ENCODE results near the gene TRIM52. TPM values are rescaled to one million over a fixed set of nuclear protein-coding genes. Genes with fewer than 3 reads are reported as not detected.

Gene TRIM52
- total RNA-seq, 1 donor from 2014 or later, result 10.4 TPM

- peaks cover 48% of the 10 kb centered on the region for H3K36me3 Mint-ChIP-seq (ENCODE audit: low read depth, unreplicated experiment)
- TF ChIP-seq CTCF (IDR thresholded peaks at IDR 0.05; ENCODE audit: unreplicated experiment), result no peak
- DNase-seq (ENCODE audit: low spot score), result no peak
- H3K9me3 Mint-ChIP-seq (ENCODE audit: unreplicated experiment), result no peaks in the 10 kb centered on the region
- peaks cover 11% of the 10 kb centered on the region for H3K27me3 Mint-ChIP-seq (ENCODE audit: unreplicated experiment)
- no peak overlapping the region for H3K4me3 Mint-ChIP-seq (ENCODE audit: unreplicated experiment)
- H3K27ac Mint-ChIP-seq (ENCODE audit: unreplicated experiment), result peak overlapping the region; percentile 67
- no peaks in the 10 kb centered on the region for H3K4me1 Mint-ChIP-seq (ENCODE audit: unreplicated experiment)
Measured at GRCh38 chr5:181235323-181235688, 25.6 kb downstream of the TRIM52 start.

- Mint-ChIP-seq H3K36me3 (ENCODE audit: low read depth, unreplicated experiment) (peaks cover 51% of the 10 kb centered on the region), H3K27me3 (ENCODE audit: unreplicated experiment) (peaks cover 11% of the 10 kb centered on the region), H3K27ac (ENCODE audit: unreplicated experiment) (peak overlapping the region; percentile 67), H3K4me1 (ENCODE audit: unreplicated experiment) (no peaks in the 10 kb centered on the region), H3K9me3 (ENCODE audit: unreplicated experiment) (no peaks in the 10 kb centered on the region), H3K4me3 (ENCODE audit: unreplicated experiment) (no peak overlapping the region)
- TF ChIP-seq CTCF (IDR thresholded peaks at IDR 0.05; ENCODE audit: unreplicated experiment), result no peak
- DNase-seq (ENCODE audit: low spot score), result no peak
Measured at GRCh38 chr5:181234455-181235306, 26.3 kb downstream of the TRIM52 start.

- Mint-ChIP-seq H3K27me3 (ENCODE audit: unreplicated experiment) (peaks cover 14% of the 10 kb centered on the region), H3K4me3 (ENCODE audit: unreplicated experiment) (no peak overlapping the region), H3K27ac (ENCODE audit: unreplicated experiment) (no peak overlapping the region), H3K36me3 (ENCODE audit: low read depth, unreplicated experiment) (peaks cover 48% of the 10 kb centered on the region), H3K4me1 (ENCODE audit: unreplicated experiment) (no peaks in the 10 kb centered on the region), H3K9me3 (ENCODE audit: unreplicated experiment) (no peaks in the 10 kb centered on the region)
- no peak for DNase-seq (ENCODE audit: low spot score)
- TF ChIP-seq CTCF (IDR thresholded peaks at IDR 0.05; ENCODE audit: unreplicated experiment), result no peak
Measured at GRCh38 chr5:181233801-181234454, 27.0 kb downstream of the TRIM52 start.

GRCh38 chr5:181233088-181233800, 27.7 kb downstream of the TRIM52 start:
- Mint-ChIP-seq H3K36me3 (ENCODE audit: low read depth, unreplicated experiment) (peaks cover 43% of the 10 kb centered on the region), H3K27ac (ENCODE audit: unreplicated experiment) (peak overlapping the region; percentile 77)
- no peak for DNase-seq (ENCODE audit: low spot score)

More at GRCh38 chr5:181233088-181233800, 27.7 kb downstream of the TRIM52 start:
- no peaks in the 10 kb centered on the region for H3K9me3 Mint-ChIP-seq (ENCODE audit: unreplicated experiment)
- peaks cover 11% of the 10 kb centered on the region for H3K27me3 Mint-ChIP-seq (ENCODE audit: unreplicated experiment)
- no peak for TF ChIP-seq CTCF (IDR thresholded peaks at IDR 0.05; ENCODE audit: unreplicated experiment)
- peak overlapping the region; percentile 18 for H3K4me3 Mint-ChIP-seq (ENCODE audit: unreplicated experiment)
- H3K4me1 Mint-ChIP-seq (ENCODE audit: unreplicated experiment), result no peaks in the 10 kb centered on the region

All from endothelial cell (in vitro differentiated cells).